CD4-positive, CD25-positive, alpha-beta regulatory T cell (primary cell): ENCODE data around the gene PHF10. TPM values are rescaled to one million over a fixed set of nuclear protein-coding genes. Genes with fewer than 3 reads are reported as not detected.

ENCODE experiments used
- ATAC-seq, 2 donors: fragments of 150-1000 bp; cut with Tn5 transposase; one replicate each; pipeline ENCODE4 v1.10.0; 2021; ENCODE audit warnings: low read depth in 2 of 2, moderate number of reproducible peaks in 2 of 2, moderate library complexity in 1 of 2
- DNase-seq, 3 donors: peaks; one replicate each; pipeline versions ENCODE4 v3.0.0 to v3.0.0-alpha.2; 2012 to 2022; ENCODE audit warnings: mixed read lengths in 1 of 3
- H3K27ac ChIP-seq: one replicate; pipeline ENCODE4 v1.7.0; 2013; ENCODE audit warnings: mild to moderate bottlenecking, low read length; ENCODE audit not compliant: insufficient read depth, poor library complexity, severe bottlenecking
- H3K27me3 ChIP-seq: one replicate; pipeline ENCODE4 v1.7.0; 2013; ENCODE audit warnings: low read length; ENCODE audit not compliant: control insufficient read depth, insufficient read depth
- H3K36me3 ChIP-seq: one replicate; pipeline ENCODE4 v1.7.0; 2013; ENCODE audit warnings: mild to moderate bottlenecking, low read length, moderate library complexity; ENCODE audit not compliant: control insufficient read depth, insufficient read depth
- H3K4me1 ChIP-seq: 2 replicates; pipeline ENCODE4 v1.7.0; 2013; ENCODE audit warnings: mild to moderate bottlenecking, low read length; ENCODE audit not compliant: insufficient read depth, control insufficient read depth, poor library complexity, severe bottlenecking
- H3K4me3 ChIP-seq: one replicate; pipeline ENCODE4 v1.7.0; 2013; ENCODE audit warnings: low read depth, mild to moderate bottlenecking, low read length, moderate library complexity
- H3K9me3 ChIP-seq, 2 experiments: 1 replicate in 1 of 2; 2 replicates in 1 of 2; pipeline ENCODE4 v1.7.0; 2013; ENCODE audit warnings: low read length in 2 of 2, mild to moderate bottlenecking in 1 of 2, moderate library complexity in 1 of 2; ENCODE audit not compliant: control insufficient read depth in 2 of 2
- H3K27ac Mint-ChIP-seq, 3 donors: one replicate each; pipeline ENCODE4 v1.8.0; 2020 to 2022; ENCODE audit warnings: mild to moderate bottlenecking in 3 of 3, mixed read lengths in 3 of 3, moderate library complexity in 2 of 3
- H3K27me3 Mint-ChIP-seq: one replicate; pipeline ENCODE4 v1.8.0; 2022; ENCODE audit warnings: mild to moderate bottlenecking, mixed read lengths
- H3K36me3 Mint-ChIP-seq: one replicate; pipeline ENCODE4 v1.8.0; 2020; ENCODE audit warnings: mixed read lengths
- H3K4me1 Mint-ChIP-seq, 4 donors: one replicate each; pipeline ENCODE4 v1.8.0; 2020 to 2022; ENCODE audit warnings: mixed read lengths in 4 of 4, mild to moderate bottlenecking in 1 of 4
- H3K4me3 Mint-ChIP-seq, 4 donors: one replicate each; pipeline ENCODE4 v1.8.0; 2020 to 2022; ENCODE audit warnings: mild to moderate bottlenecking in 4 of 4, mixed read lengths in 4 of 4, moderate library complexity in 3 of 4
- H3K9me3 Mint-ChIP-seq, 7 donors: one replicate each; pipeline ENCODE4 v1.8.0; 2020 to 2022; ENCODE audit warnings: mixed read lengths in 7 of 7, mild to moderate bottlenecking in 3 of 7, moderate library complexity in 2 of 7
- polyA plus RNA-seq, 4 donors: library from polyadenylated mRNA; unstranded; fragments of 300-500 nt; fragmentation: Illumina TruSeq; gene quantifications; one replicate each; pipeline ENCODE4 v1.2.3, GENCODE V29; 2021
- total RNA-seq: library from RNA; stranded (reverse); gene quantifications from one replicate; pipeline ENCODE4 v1.2.3, GENCODE V29; 2022

PHF10 gene
- total and polyA plus RNA-seq, 5 donors from 2014 or later, result 18.6 to 69.6 (median 21.6) TPM

- Mint-ChIP-seq H3K4me3 (no peak overlapping the region), H3K27ac (no peak overlapping the region), H3K27me3 (no peaks in the 10 kb centered on the region), H3K36me3 (peaks cover 31% of the 10 kb centered on the region), H3K4me1 (no peaks in the 10 kb centered on the region), H3K9me3 (no peaks in the 10 kb centered on the region)
- ATAC-seq, result no peak
- Histone ChIP-seq H3K4me3 (no peak overlapping the region), H3K27ac (no peak overlapping the region), H3K36me3 (no peaks in the 10 kb centered on the region), H3K9me3 (no peaks in the 10 kb centered on the region), H3K4me1 (no peaks in the 10 kb centered on the region), H3K27me3 (no peaks in the 10 kb centered on the region)
- DNase-seq, result no peak
Measured at GRCh38 chr6:169660751-169661390, 63.4 kb downstream of the PHF10 start.

DNA sequence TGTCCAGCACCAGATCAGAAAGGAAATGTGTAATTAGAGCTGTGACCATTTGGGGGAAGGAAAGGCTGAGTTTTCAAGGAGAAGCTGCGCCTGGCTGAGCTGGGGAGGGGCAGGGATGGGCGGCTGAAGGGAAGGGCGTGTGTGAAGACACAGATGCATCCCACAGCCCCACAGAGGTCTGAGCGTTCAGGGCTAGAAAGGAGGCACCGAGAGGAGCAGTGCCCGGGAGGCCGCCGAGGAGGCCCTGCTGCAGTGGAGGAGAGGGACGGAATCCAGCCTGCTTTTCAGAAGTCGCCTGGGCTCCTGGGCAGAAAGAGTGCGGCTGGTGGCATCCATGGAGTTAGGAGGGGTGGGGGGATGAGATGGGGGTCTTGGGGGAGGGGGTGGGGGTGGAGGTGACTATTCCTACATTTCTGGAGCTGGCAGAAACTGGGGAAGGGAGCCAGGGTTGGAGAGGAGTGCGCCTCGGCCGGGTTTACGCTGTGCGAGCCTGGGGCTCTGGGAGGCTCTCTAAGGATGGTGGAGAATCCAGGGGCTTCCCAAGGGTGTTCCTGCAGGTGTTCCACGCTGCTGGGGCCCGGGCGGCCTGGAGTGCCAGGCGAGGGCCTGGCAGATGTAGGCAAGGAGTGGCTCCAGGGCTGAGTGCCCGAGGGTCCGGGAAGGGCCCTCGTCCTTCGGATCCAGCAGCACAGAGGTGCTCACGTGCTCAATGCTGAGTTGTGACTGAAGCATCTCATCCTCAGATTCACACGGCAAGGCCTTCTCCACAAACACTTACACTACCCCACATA is 64.3 kb downstream of the PHF10 start:
- DNase-seq (no peak), ATAC-seq (no peak)
- Histone ChIP-seq H3K4me3 (no peak overlapping the region), H3K36me3 (no peaks in the 10 kb centered on the region), H3K9me3 (no peaks in the 10 kb centered on the region), H3K27ac (no peak overlapping the region), H3K4me1 (no peaks in the 10 kb centered on the region), H3K27me3 (no peaks in the 10 kb centered on the region)
- Mint-ChIP-seq H3K27ac (no peak overlapping the region), H3K4me1 (peaks cover 0 to 6% (median 0%) of the 10 kb centered on the region in 4 donors), H3K9me3 (no peaks in the 10 kb centered on the region), H3K4me3 (no peak overlapping the region), H3K27me3 (no peaks in the 10 kb centered on the region), H3K36me3 (peaks cover 27% of the 10 kb centered on the region)

- Histone ChIP-seq H3K27me3 (no peaks in the 10 kb centered on the region), H3K27ac (no peak overlapping the region), H3K4me1 (no peaks in the 10 kb centered on the region), H3K36me3 (no peaks in the 10 kb centered on the region), H3K9me3 (no peaks in the 10 kb centered on the region), H3K4me3 (no peak overlapping the region)
- H3K27ac Mint-ChIP-seq, result no peak overlapping the region
- H3K36me3 Mint-ChIP-seq, result peaks cover 14% of the 10 kb centered on the region
- H3K4me3 Mint-ChIP-seq, result peak overlapping the region in 1 of 4 donors; percentile 54
- DNase-seq (no peak), ATAC-seq (no peak)
- no peaks in the 10 kb centered on the region for H3K27me3 Mint-ChIP-seq
- H3K4me1 Mint-ChIP-seq, result peaks cover 0 to 14% (median 8%) of the 10 kb centered on the region in 4 donors
- H3K9me3 Mint-ChIP-seq, result no peaks in the 10 kb centered on the region
Measured at GRCh38 chr6:169657284-169657610, 67.1 kb downstream of the PHF10 start.

- H3K27ac ChIP-seq, result no peak overlapping the region
- DNase-seq (no peak), ATAC-seq (no peak)
- H3K27me3 Mint-ChIP-seq, result no peaks in the 10 kb centered on the region
- no peak overlapping the region for H3K4me3 ChIP-seq
- H3K36me3 ChIP-seq, result no peaks in the 10 kb centered on the region
- H3K9me3 ChIP-seq, result no peaks in the 10 kb centered on the region
- peaks cover 14% of the 10 kb centered on the region for H3K36me3 Mint-ChIP-seq
- no peaks in the 10 kb centered on the region for H3K27me3 ChIP-seq
- H3K4me3 Mint-ChIP-seq, result peak overlapping the region in 1 of 4 donors; percentile 54
- no peaks in the 10 kb centered on the region for H3K4me1 ChIP-seq
- peak overlapping the region in 1 of 3 donors; percentile 73 for H3K27ac Mint-ChIP-seq
- H3K4me1 Mint-ChIP-seq, result peaks cover 0 to 14% (median 8%) of the 10 kb centered on the region in 4 donors
- H3K9me3 Mint-ChIP-seq, result no peaks in the 10 kb centered on the region
Measured at GRCh38 chr6:169656546-169657283, 67.6 kb downstream of the PHF10 start.

- H3K27ac Mint-ChIP-seq, result peak overlapping the region; percentile 92 to 97 (median 93)
- H3K36me3 Mint-ChIP-seq, result peaks cover 14% of the 10 kb centered on the region
- H3K4me1 Mint-ChIP-seq, result peaks cover 0 to 14% (median 8%) of the 10 kb centered on the region in 4 donors
- H3K27me3 Mint-ChIP-seq, result no peaks in the 10 kb centered on the region
- Histone ChIP-seq H3K27ac (peak overlapping the region; percentile 71), H3K4me1 (no peaks in the 10 kb centered on the region), H3K9me3 (no peaks in the 10 kb centered on the region), H3K4me3 (peak overlapping the region; percentile 84), H3K36me3 (no peaks in the 10 kb centered on the region), H3K27me3 (no peaks in the 10 kb centered on the region)
- peak overlapping the region; percentile 92 to 94 (median 94) for H3K4me3 Mint-ChIP-seq
- ATAC-seq (peak; percentile 94 to 95), DNase-seq (peak; percentile 62 to 88 (median 78))
- peaks cover 0 to 1% (median 0%) of the 10 kb centered on the region in 7 donors for H3K9me3 Mint-ChIP-seq
Measured at GRCh38 chr6:169654598-169655391, 69.5 kb downstream of the PHF10 start.

Other genes with a start within 250 kb of the PHF10 start
- gene WDR27, start 22.5 kb downstream of the PHF10 start, total RNA-seq, result 30.7 TPM
- 1 to 10 TPM; 3.7 to 5.6 (median 4.5) TPM for gene WDR27, start 22.5 kb downstream of the PHF10 start, polyA plus RNA-seq
- gene C6orf120, start 22.4 kb downstream of the PHF10 start, total RNA-seq, result 18.2 TPM
- gene C6orf120, start 22.4 kb downstream of the PHF10 start, polyA plus RNA-seq, result 10 to 100 TPM in 3 of 4 donors, 1 to 10 TPM in 1; 9.7 to 11.7 (median 11.0) TPM
- 3.9 TPM for gene DYNLT2, start 27.1 kb upstream of the PHF10 start, total RNA-seq
- gene DYNLT2, start 27.1 kb upstream of the PHF10 start, polyA plus RNA-seq, result 1 to 10 TPM in 2 of 4 donors, under 1 TPM in 2; 0.48 to 1.1 (median 0.95) TPM
- gene ERMARD, start 27.1 kb upstream of the PHF10 start, total RNA-seq, result 27.3 TPM
- 10 to 100 TPM; 12.4 to 14.4 (median 13.5) TPM for gene ERMARD, start 27.1 kb upstream of the PHF10 start, polyA plus RNA-seq